GM19193 (cell line): Measurements from ENCODE around the gene PCDHB13.
"Not testable (repeated sequence)": the region's sequence is repeated elsewhere in the genome, so short reads cannot be mapped to it uniquely, and the experiment has no call there.

Source experiments
- POLR2A ChIP-seq: IDR thresholded peaks from 4 replicates; pipeline ENCODE4 v1.6.1; 2011; ENCODE audit not compliant: insufficient read depth, insufficient read length; ENCODE audit errors: extremely low read depth

PCDHB13 gene

GRCh38 chr5:141213656-141214339 is at the start of gene PCDHB13:
TSS of gene PCDHB13 (plus strand) at chr5:141213919. CDS start at chr5:141214124, 205 bp downstream.
- not testable (repeated sequence) for TF ChIP-seq POLR2A

DNA sequence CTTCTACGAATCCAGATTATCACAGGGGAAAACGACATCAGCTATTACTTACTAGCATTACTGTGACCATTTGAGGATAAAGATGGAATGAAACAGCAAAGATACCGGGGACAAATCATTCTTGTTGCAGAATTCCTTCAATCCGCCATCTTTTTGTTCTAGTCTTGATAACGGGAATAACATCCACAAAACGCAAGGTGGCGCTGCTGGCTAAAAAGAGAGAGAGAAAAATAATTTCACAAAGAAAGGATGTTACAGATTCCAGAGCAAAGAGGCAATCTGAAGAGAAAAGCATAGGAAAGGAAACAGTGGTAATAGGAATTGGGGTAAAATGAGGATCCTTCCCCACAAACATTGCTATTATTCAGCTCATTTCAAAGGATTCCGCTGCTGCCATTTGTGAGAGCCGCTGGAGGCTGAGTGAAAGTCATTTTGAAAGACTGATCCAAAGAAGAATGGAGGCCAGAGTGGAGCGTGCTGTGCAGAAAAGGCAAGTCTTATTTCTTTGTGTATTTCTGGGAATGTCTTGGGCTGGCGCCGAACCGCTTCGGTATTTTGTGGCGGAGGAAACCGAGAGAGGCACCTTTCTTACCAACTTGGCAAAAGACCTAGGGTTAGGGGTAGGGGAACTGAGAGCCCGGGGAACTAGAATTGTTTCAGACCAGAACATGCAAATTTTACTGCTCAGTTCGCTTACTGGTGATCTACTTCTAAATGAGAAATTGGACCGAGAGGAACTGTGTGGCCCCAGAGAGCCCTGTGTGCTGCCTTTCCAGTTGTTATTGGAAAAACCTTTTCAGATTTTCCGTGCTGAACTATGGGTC is 41.1 kb upstream of the PCDHB13 start, which contains the start of gene PCDHB7:
Gene PCDHB7, plus strand, starts transcription at position 264 of the 824 bp plus-strand sequence. Its CDS starts 192 bp downstream, at position 456.
- no peak for TF ChIP-seq POLR2A

DNA sequence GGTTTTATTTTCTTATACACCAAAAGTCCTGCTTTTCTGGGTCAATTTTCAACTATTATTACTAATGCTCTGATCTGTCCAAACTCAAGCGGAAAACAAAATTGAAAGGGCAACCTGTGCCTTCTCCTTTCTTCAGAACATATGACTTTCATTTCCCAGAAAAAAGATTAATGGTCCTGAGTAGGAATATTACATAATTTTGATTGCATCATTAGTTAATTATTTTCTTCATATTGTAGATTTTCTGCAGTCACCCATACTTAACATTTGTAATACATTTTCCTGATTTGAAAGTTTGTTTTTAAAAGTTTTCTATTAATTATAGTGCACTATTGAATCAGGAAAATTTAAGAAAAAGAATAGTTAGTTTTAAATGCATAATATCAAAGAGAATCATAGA is 37.8 kb upstream of the PCDHB13 start:
- no peak for TF ChIP-seq POLR2A

- TF ChIP-seq POLR2A = not testable (repeated sequence)
Observed at GRCh38 chr5:141177577-141178191, 36.0 kb upstream of the PCDHB13 start, which contains the start of gene PCDHB8. TSS of gene PCDHB8 (plus strand) at chr5:141177790. CDS start at chr5:141178035, 245 bp downstream.

DNA sequence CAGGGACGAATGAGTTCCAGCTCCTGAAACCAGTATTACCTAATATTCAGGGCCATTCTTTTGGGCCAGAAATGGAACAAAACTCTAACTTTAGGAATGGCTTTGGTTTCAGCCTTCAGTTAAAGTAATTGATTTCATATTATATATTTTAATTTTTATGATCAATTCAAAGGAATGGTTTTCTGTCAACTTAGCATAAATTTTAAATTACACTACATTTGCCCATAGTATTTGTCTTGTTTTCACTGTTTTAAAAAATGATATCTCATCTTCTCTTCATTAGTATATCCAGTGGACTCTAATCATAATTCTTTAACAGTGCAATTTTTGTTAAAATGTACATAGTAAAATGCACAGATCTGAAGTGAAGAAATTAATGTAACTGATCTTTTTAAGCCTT is 33.4 kb upstream of the PCDHB13 start:
- TF ChIP-seq POLR2A = no peak

DNA sequence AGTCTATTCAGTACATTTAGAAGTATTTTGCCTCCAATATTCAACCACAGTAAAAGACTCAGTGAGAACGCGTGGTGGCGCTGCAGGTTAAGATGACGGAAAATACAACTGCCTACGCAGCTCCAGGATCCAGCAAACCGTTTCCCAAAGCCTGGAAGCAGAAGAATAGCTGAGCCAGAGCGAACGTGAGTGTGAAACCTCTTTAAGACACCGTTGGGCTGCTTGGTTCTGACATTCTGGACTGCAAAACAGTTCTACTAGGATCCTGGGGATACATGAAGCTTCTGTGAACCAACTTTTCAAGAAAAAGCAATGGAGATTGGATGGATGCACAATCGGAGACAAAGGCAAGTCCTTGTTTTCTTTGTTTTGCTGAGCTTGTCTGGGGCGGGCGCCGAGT is 31.5 kb upstream of the PCDHB13 start, which contains the start of gene PCDHB16:
Gene PCDHB16, plus strand, starts transcription at position 140 of the 400 bp plus-strand sequence. Its CDS starts 173 bp downstream, at position 313.
- no peak for TF ChIP-seq POLR2A

- TF ChIP-seq POLR2A = no peak
Observed at GRCh38 chr5:141186897-141187512, 26.7 kb upstream of the PCDHB13 start, which contains the start of gene PCDHB9. TSS of gene PCDHB9 (plus strand) at chr5:141187161. CDS start at chr5:141187319, 158 bp downstream.

DNA sequence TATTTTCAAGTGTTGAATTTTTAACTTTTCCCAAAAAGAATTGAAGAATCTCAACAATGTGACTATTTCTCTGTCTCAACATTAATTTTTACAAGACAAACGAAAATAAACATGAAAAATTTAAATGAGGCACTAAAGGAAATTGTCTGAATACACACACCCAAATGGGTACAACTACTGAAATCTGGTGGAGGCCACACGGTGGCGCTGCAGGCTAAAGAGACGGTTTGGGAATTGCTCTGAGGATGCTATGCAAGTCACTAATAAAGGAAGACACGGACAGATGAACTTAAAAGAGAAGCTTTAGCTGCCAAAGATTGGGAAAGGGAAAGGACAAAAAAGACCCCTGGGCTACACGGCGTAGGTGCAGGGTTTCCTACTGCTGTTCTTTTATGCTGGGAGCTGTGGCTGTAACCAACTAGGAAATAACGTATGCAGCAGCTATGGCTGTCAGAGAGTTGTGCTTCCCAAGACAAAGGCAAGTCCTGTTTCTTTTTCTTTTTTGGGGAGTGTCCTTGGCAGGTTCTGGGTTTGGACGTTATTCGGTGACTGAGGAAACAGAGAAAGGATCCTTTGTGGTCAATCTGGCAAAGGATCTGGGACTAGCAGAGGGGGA is 21.5 kb upstream of the PCDHB13 start, which contains the start of gene PCDHB10:
Gene PCDHB10, plus strand, starts transcription at position 244 of the 616 bp plus-strand sequence. Its CDS starts 200 bp downstream, at position 444.
- TF ChIP-seq POLR2A = no peak

DNA sequence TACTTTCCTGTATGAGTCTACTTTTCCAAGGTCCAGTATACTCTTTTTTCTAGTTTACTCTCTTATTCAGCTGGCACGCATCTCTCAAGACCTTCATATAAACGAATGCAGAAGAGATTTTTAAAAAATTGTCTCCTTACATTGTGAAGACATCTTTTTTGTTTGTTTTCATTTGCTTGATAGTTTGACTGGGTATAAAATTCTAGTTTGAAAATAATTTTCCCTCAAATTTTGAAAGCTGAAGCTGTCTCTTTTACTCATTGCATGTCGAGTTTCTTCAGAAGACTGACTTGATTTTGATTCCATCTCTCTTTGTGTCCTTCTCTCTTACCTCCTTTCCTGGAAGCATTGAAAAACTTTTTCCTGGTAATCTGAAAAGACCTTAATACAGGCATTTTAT is 17.4 kb upstream of the PCDHB13 start:
- no peak for TF ChIP-seq POLR2A

DNA sequence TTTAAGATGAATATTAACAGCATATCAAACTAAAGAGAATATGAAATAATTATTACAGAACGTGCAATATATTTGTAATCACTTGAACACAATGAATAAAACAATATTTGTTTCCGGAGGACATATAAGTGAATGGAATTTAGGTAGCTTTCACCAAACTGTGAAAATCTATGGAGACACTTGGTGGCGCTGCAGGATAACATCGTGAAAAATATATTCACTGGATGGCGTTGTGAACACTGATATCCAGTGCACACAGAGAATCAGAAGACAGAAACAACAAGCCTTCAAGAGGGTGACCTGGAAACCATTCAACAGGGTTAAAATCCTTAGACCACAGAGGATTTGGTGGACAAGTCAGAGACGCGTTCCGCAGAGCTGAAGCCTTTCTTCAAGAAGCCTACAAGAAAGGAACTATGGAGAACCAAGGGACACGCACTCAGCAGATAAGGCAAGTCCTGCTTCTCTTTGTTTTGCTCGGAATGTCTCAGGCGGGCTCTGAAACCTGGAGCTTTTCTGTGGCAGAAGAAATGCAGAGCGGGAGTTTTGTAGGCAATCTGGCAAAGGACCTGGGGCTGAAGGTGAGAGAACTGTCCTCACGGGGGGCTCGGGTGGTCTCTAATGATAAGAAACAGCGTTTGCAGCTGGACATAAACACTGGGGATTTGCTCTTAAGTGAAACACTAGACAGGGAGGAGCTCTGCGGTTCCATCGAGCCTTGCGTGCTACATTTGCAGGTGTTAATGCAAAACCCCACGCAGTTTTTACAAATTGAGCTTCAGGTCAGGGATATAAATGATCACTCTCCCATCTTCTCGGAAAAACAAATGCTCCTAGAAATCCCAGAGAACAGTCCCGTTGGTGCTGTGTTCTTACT is 14.1 kb upstream of the PCDHB13 start, which contains the start of gene PCDHB11:
Gene PCDHB11, plus strand, starts transcription at position 269 of the 877 bp plus-strand sequence. Its CDS starts 148 bp downstream, at position 417.
- TF ChIP-seq POLR2A = no peak

DNA sequence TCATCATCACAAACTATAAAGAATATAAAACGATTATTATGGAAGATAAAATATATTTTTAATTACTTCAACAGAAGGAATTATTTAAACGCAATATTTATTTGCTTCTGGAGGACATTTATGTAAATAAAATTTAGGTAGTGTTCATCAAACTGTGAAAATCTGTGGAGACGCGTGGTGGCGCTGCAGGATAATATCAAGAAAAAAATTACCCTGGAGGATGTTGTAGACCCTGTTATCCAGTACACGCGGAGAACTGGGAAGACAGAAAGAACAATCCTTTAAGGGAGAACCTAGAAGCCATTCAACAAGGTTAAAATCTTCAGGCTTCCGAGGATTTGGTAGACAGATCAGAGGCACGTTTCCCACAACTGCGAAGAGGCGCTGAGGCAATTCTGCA is 5.2 kb upstream of the PCDHB13 start, which contains the start of gene PCDHB12:
Gene PCDHB12, plus strand, starts transcription at position 242 of the 400 bp plus-strand sequence. CDS start 189 bp downstream, outside the sequence.
- TF ChIP-seq POLR2A = no peak

GRCh38 chr5:141223112-141223783 is 9.5 kb downstream of the PCDHB13 start, which contains the start of gene PCDHB14:
TSS of gene PCDHB14 (plus strand) at chr5:141223343. CDS start at chr5:141223506, 163 bp downstream.
- TF ChIP-seq POLR2A = no peak
